HCT116 (cell line): ENCODE data around the gene OTOL1. TPM values are rescaled to one million over a fixed set of nuclear protein-coding genes. Genes with fewer than 3 reads are reported as not detected.

Experiments
- ATAC-seq: fragments of 200-7000 bp; cut with Tn5 transposase; 2 replicates; pipeline ENCODE4 v1.9.1; 2020; ENCODE audit warnings: mild to moderate bottlenecking, moderate library complexity
- BruUV-seq: library from RNA; stranded (reverse); fragments of 400-500 nt; replicated peaks from 2 replicates; lab custom pipeline; 2021; lab: Mats Ljungman, UMichigan
- CTCF ChIA-PET: fragments of 300-600 bp; sonication (Branson Sonifier 250); formaldehyde crosslinking; loops from one replicate; lab custom pipeline; 2021; ENCODE audit warnings: antibody characterized with exemption; lab: Charles Lee
- POLR2A ChIA-PET: fragments of 300-600, 350-600 bp; sonication (Branson Sonifier 250); formaldehyde crosslinking; loops from one replicate; lab custom pipeline; 2021; ENCODE audit warnings: antibody characterized with exemption; lab: Charles Lee
- RAD21 ChIA-PET, 2 experiments: fragments of 300-600 bp; sonication (Branson Sonifier 250); formaldehyde crosslinking; loops; one replicate each; lab custom pipeline; 2023; ENCODE audit warnings: low total read pairs in 2 of 2; ENCODE audit not compliant: uncharacterized antibody in 2 of 2, unreplicated experiment in 2 of 2, low non-redundant PET in 1 of 2; lab: Charles Lee
- DNase-seq: peaks from one replicate; pipeline ENCODE4 v3.0.0-alpha.2; 2010; ENCODE audit warnings: low read depth, low spot score
- H2AFZ ChIP-seq: fragments of 200-600 bp; shearing (Covaris generic), sonication (generic); 2 replicates; pipeline ENCODE4 v1.6.1; 2017; ENCODE audit warnings: low read depth, mixed run types, mixed read lengths, antibody characterized with exemption, low read length; ENCODE audit not compliant: poor library complexity, severe bottlenecking
- H3K27ac ChIP-seq: 2 replicates; pipeline ENCODE4 v1.5.1; 2012; ENCODE audit warnings: low read depth, low read length
- H3K27me3 ChIP-seq: fragments of 200-600 bp; sonication (generic); 2 replicates; pipeline ENCODE4 v1.6.1; 2016; ENCODE audit warnings: mixed run types, low read length, mixed read lengths; ENCODE audit not compliant: insufficient read depth
- H3K36me3 ChIP-seq, 2 experiments: fragments of 200-500 bp in 1 of 2; fragments of 200-600 bp in 1 of 2; sonication (Bioruptor generic) in 1 of 2; sonication (generic) in 1 of 2; 2 replicates each; pipeline versions ENCODE4 v1.5.1 to v1.6.1; 2014 to 2016; ENCODE audit warnings: low read length in 2 of 2, inconsistent platforms in 1 of 2, mixed read lengths in 1 of 2, mixed run types in 1 of 2; ENCODE audit not compliant: insufficient read depth in 2 of 2, control insufficient read depth in 1 of 2
- H3K4me1 ChIP-seq, 2 experiments: fragments of 200-600 bp in 1 of 2; sonication (generic) in 1 of 2; 2 replicates each; pipeline versions ENCODE4 v1.5.1 to v1.6.1; 2012 to 2017; ENCODE audit warnings: low read length in 2 of 2, inconsistent platforms in 1 of 2, mild to moderate bottlenecking in 1 of 2, mixed read lengths in 1 of 2, mixed run types in 1 of 2, moderate library complexity in 1 of 2; ENCODE audit not compliant: insufficient read depth in 2 of 2, control insufficient read depth in 1 of 2
- H3K4me2 ChIP-seq: fragments of 200-600 bp; sonication (generic); 2 replicates; pipeline ENCODE4 v1.6.1; 2017; ENCODE audit warnings: mixed run types, low read length, mixed read lengths
- H3K4me3 ChIP-seq, 2 experiments: fragments of 200-600 bp in 1 of 2; sonication (generic) in 1 of 2; replicated peaks in 1 of 2; 2 replicates each; pipeline ENCODE4 v1.5.1; 2011 to 2016; ENCODE audit warnings: low read length in 2 of 2, control low read depth in 1 of 2, low read depth in 1 of 2, mild to moderate bottlenecking in 1 of 2, mixed read lengths in 1 of 2, mixed run types in 1 of 2
- H3K79me2 ChIP-seq: fragments of 200-600 bp; sonication (generic); 2 replicates; pipeline ENCODE4 v1.6.1; 2017; ENCODE audit warnings: mild to moderate bottlenecking, mixed run types, low read length, moderate library complexity, mixed read lengths; ENCODE audit not compliant: insufficient read depth
- H3K9ac ChIP-seq: fragments of 200-600 bp; sonication (generic); 2 replicates; pipeline ENCODE4 v1.6.1; 2016; ENCODE audit warnings: low read length, mixed read lengths
- H3K9me2 ChIP-seq: fragments of 200-600 bp; sonication (generic), shearing (Covaris generic); 2 replicates; pipeline ENCODE4 v1.6.1; 2017; ENCODE audit warnings: mixed run types, mild to moderate bottlenecking, moderate library complexity; ENCODE audit not compliant: insufficient read depth
- H3K9me3 ChIP-seq, 2 experiments: fragments of 200-500 bp in 1 of 2; fragments of 200-600 bp in 1 of 2; sonication (Bioruptor generic) in 1 of 2; sonication (generic) in 1 of 2; 2 replicates each; pipeline ENCODE4 v1.6.1; 2014 to 2017; ENCODE audit warnings: low read length in 2 of 2, mixed read lengths in 2 of 2, inconsistent platforms in 1 of 2, low read depth in 1 of 2, mild to moderate bottlenecking in 1 of 2, mixed run types in 1 of 2, moderate library complexity in 1 of 2; ENCODE audit not compliant: control insufficient read depth in 1 of 2, insufficient read depth in 1 of 2
- H4K20me1 ChIP-seq: fragments of 200-600 bp; sonication (generic), shearing (Covaris generic); 2 replicates; pipeline ENCODE4 v1.6.1; 2017; ENCODE audit warnings: mixed run types, mild to moderate bottlenecking, moderate library complexity; ENCODE audit not compliant: insufficient read depth
- EGR1 ChIP-seq: IDR thresholded peaks from 2 replicates; pipeline ENCODE4 v1.6.1; 2012; ENCODE audit warnings: low read depth
- ELF1 ChIP-seq: IDR thresholded peaks from 2 replicates; pipeline ENCODE4 v1.6.1; 2012; ENCODE audit warnings: low read depth, borderline replicate concordance
- EZH2phosphoT487 ChIP-seq: fragments of 200-600 bp; IDR thresholded peaks from 2 replicates; pipeline ENCODE4 v1.6.1; 2018; ENCODE audit warnings: antibody characterized with exemption, borderline replicate concordance
- FOSL1 ChIP-seq: IDR thresholded peaks from 2 replicates; pipeline ENCODE4 v1.6.1; 2012; ENCODE audit warnings: low read depth
- RAD21 ChIP-seq: IDR thresholded peaks from 2 replicates; pipeline ENCODE4 v1.6.1; 2012; ENCODE audit warnings: low read depth, mild to moderate bottlenecking
- REST ChIP-seq: IDR thresholded peaks from 2 replicates; pipeline ENCODE4 v1.6.1; 2012; ENCODE audit warnings: low read depth
- SIN3A ChIP-seq: IDR thresholded peaks from 2 replicates; pipeline ENCODE4 v1.6.1; 2012; ENCODE audit warnings: low read depth
- SRF ChIP-seq: IDR thresholded peaks from 2 replicates; pipeline ENCODE4 v1.6.1; 2012; ENCODE audit warnings: low read depth
- YY1 ChIP-seq: IDR thresholded peaks from 2 replicates; pipeline ENCODE4 v1.6.1; 2011; ENCODE audit warnings: low read length, low read depth, moderate library complexity, mild to moderate bottlenecking; ENCODE audit not compliant: insufficient replicate concordance; ENCODE audit errors: extremely low read depth
- ZBTB33 ChIP-seq: IDR thresholded peaks from 2 replicates; pipeline ENCODE4 v1.6.1; 2011; ENCODE audit warnings: mild to moderate bottlenecking, low read length, moderate library complexity; ENCODE audit not compliant: insufficient replicate concordance; ENCODE audit errors: extremely low read depth
- ZNF274 ChIP-seq: fragments of 200-500 bp; sonication (Bioruptor generic); IDR thresholded peaks from 2 replicates; pipeline ENCODE4 v1.6.1; 2014; ENCODE audit warnings: mild to moderate bottlenecking, low read depth, low read length, inconsistent platforms
- intact Hi-C: fragments of 100-400 bp; cut with micrococcal nuclease; formaldehyde crosslinking; loops from 2 replicates; pipeline ENCODE4 v1.10.0; 2022
- total RNA-seq: library from RNA; stranded (reverse); gene quantifications from one replicate; pipeline ENCODE4 v1.2.1, GENCODE V29; 2021; ENCODE audit not compliant: unreplicated experiment
- TF ChIP-seq, protein P1 (sequence below), 3 experiments: fragments of 200-600 bp in 1 of 3; sonication (generic) in 1 of 3; IDR thresholded peaks in 2 of 3; conservative IDR thresholded peaks in 1 of 3; 2 replicates each; pipeline ENCODE4 v1.5.1; 2012 to 2017; ENCODE audit warnings: low read depth in 2 of 3, low read length in 2 of 3, antibody characterized with exemption in 1 of 3, borderline replicate concordance in 1 of 3, control low read depth in 1 of 3, mild to moderate bottlenecking in 1 of 3, mixed read lengths in 1 of 3, mixed run types in 1 of 3, moderate library complexity in 1 of 3; ENCODE audit not compliant: insufficient read depth in 1 of 3
- TF ChIP-seq, protein P2 (sequence below): IDR thresholded peaks from 2 replicates; pipeline ENCODE4 v1.6.1; 2012

OTOL1 gene
- total RNA-seq, 1 experiment from 2014 or later = not detected

GRCh38 chr3:161500068-161500796 is 3.6 kb downstream of the OTOL1 start (continued):
- TF ChIP-seq ZBTB33 (no peak), FOSL1 (no peak), SRF (no peak)
- TF ChIP-seq, all 23 proteins: peak for 0

DNA sequence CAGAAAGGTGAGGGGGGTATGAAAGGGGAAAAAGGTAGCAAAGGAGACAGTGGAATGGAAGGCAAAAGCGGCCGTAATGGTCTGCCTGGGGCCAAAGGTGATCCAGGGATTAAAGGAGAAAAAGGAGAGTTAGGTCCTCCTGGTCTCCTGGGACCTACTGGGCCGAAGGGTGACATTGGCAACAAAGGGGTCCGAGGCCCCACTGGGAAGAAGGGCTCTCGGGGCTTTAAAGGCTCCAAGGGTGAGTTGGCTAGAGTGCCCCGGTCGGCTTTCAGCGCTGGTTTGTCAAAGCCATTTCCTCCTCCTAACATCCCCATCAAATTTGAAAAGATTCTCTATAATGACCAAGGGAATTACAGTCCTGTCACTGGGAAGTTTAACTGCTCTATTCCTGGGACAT is 6.7 kb downstream of the OTOL1 start:
- Histone ChIP-seq H3K4me1 (peaks cover 0 to 3% of the 10 kb centered on the region in 2 experiments; a peak in 1 of 4 replicates), H3K9me2 (no peaks in the 10 kb centered on the region), H4K20me1 (no peaks in the 10 kb centered on the region), H3K27ac (no peak overlapping the region), H3K4me3 (no peak overlapping the region), H3K27me3 (no peaks in the 10 kb centered on the region), H3K9me3 (no peaks in the 10 kb centered on the region), H3K4me2 (no peak overlapping the region), H3K79me2 (no peaks in the 10 kb centered on the region), H3K9ac (no peak overlapping the region), H2AFZ (no peak overlapping the region), H3K36me3 (no peaks in the 10 kb centered on the region)
- ATAC-seq (no peak), DNase-seq (no peak)
- intact Hi-C loops = no loop called here
- POLR2A ChIA-PET = no interaction called here
- BruUV-seq = no TSS peak
- CTCF ChIA-PET = no interaction called here
- RAD21 ChIA-PET = no interaction called here
- TF ChIP-seq SIN3A (no peak), SRF (no peak), ZBTB33 (no peak), YY1 (no peak), RAD21 (no peak), REST (no peak), ELF1 (no peak), EZH2phosphoT487 (no peak), EGR1 (no peak), ZNF274 (no peak)
- TF ChIP-seq, protein P1, sequence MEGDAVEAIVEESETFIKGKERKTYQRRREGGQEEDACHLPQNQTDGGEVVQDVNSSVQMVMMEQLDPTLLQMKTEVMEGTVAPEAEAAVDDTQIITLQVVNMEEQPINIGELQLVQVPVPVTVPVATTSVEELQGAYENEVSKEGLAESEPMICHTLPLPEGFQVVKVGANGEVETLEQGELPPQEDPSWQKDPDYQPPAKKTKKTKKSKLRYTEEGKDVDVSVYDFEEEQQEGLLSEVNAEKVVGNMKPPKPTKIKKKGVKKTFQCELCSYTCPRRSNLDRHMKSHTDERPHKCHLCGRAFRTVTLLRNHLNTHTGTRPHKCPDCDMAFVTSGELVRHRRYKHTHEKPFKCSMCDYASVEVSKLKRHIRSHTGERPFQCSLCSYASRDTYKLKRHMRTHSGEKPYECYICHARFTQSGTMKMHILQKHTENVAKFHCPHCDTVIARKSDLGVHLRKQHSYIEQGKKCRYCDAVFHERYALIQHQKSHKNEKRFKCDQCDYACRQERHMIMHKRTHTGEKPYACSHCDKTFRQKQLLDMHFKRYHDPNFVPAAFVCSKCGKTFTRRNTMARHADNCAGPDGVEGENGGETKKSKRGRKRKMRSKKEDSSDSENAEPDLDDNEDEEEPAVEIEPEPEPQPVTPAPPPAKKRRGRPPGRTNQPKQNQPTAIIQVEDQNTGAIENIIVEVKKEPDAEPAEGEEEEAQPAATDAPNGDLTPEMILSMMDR (IDR thresholded peaks at IDR 0.05 in 2 of 3, conservative IDR thresholded peaks at IDR 0.05 in 1 of 3; ENCODE audit: borderline replicate concordance in 1 of 3, insufficient read depth in 1 of 3, low read depth in 2 of 3, low read length in 2 of 3) = no peak
- TF ChIP-seq, protein P2, sequence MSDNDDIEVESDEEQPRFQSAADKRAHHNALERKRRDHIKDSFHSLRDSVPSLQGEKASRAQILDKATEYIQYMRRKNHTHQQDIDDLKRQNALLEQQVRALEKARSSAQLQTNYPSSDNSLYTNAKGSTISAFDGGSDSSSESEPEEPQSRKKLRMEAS = no peak
